ENCODE measurements around the gene CAMTA1.

DNA sequence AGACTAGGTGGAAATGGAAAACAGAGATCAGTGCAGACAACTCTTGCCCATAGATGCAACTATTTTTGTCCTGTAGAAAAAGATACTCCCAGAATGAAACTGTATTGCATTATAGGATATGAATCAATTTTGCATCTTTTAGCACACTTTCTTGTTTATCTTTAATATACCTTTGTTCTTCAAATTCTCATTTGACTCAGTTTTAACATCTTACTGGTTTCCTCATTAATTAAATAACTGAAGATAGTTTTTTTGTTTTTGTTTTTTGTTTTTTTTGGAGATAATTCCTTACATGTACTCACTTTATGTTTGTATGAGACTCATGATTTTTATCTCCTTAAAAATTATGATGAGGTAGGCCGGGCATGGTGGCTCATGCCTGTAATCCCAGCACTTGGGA is 10.9 kb upstream of the CAMTA1 start:
- TF ChIP-seq, protein P1, sequence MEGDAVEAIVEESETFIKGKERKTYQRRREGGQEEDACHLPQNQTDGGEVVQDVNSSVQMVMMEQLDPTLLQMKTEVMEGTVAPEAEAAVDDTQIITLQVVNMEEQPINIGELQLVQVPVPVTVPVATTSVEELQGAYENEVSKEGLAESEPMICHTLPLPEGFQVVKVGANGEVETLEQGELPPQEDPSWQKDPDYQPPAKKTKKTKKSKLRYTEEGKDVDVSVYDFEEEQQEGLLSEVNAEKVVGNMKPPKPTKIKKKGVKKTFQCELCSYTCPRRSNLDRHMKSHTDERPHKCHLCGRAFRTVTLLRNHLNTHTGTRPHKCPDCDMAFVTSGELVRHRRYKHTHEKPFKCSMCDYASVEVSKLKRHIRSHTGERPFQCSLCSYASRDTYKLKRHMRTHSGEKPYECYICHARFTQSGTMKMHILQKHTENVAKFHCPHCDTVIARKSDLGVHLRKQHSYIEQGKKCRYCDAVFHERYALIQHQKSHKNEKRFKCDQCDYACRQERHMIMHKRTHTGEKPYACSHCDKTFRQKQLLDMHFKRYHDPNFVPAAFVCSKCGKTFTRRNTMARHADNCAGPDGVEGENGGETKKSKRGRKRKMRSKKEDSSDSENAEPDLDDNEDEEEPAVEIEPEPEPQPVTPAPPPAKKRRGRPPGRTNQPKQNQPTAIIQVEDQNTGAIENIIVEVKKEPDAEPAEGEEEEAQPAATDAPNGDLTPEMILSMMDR (IDR thresholded peaks at IDR 0.05), result no peak
- TF ChIP-seq SIN3A (IDR thresholded peaks at IDR 0.05; ENCODE audit: borderline replicate concordance, insufficient read depth, low read depth, low read length), result no peak
